Prostate gland (tissue), 2 donors: ENCODE data around the gene BICDL1. TPM values are rescaled to one million over a fixed set of nuclear protein-coding genes. Genes with fewer than 3 reads are reported as not detected.

Experiments used
- DNase-seq: peaks from one replicate; pipeline ENCODE4 v3.0.0-alpha.2; 2019; ENCODE audit warnings: low spot score
- H3K27ac ChIP-seq, 2 donors: fragments of 200-600 bp; sonication (generic); 2 replicates each; pipeline ENCODE4 v1.5.1; 2017 to 2019
- H3K27me3 ChIP-seq: fragments of 200-600 bp; sonication (generic); replicated peaks from 2 replicates; pipeline ENCODE4 v1.5.1; 2019; ENCODE audit not compliant: insufficient read depth
- H3K36me3 ChIP-seq, 2 donors: fragments of 200-600 bp; sonication (generic); 1 replicate in 1 of 2; 2 replicates in 1 of 2; pipeline versions ENCODE4 v1.5.1 to v1.8.1; 2017 to 2019
- H3K4me1 ChIP-seq: fragments of 200-600 bp; sonication (generic); replicated peaks from 2 replicates; pipeline ENCODE4 v1.5.1; 2019
- H3K4me3 ChIP-seq, 2 donors: fragments of 200-600 bp; sonication (generic); 2 replicates each; pipeline ENCODE4 v1.5.1; 2017 to 2019
- H3K9me3 ChIP-seq: fragments of 200-600 bp; sonication (generic); 2 replicates; pipeline ENCODE4 v1.5.1; 2017
- POLR2A ChIP-seq: fragments of 450-650 bp; IDR thresholded peaks from one replicate; pipeline ENCODE4 v1.6.1; 2016; ENCODE audit warnings: antibody characterized with exemption, mild to moderate bottlenecking
- POLR2AphosphoS5 ChIP-seq: sonication (generic); formaldehyde crosslinking; IDR thresholded peaks from one replicate; pipeline ENCODE4 v1.6.1; 2017; ENCODE audit warnings: antibody characterized with exemption
- whole genome bisulfite sequencing: methylation state at CpG from one replicate; pipeline ENCODE4 v1.1.5; 2018; 5-methylcytosine and 5-hydroxymethylcytosine counted together
- intact Hi-C: fragments of 100-400 bp; cut with DNase I; formaldehyde crosslinking; loops from one replicate; pipeline ENCODE4 v1.14.2; 2022
- total RNA-seq, 2 donors: library from RNA; depleted of rRNA; stranded (reverse); fragments of >200 nt; gene quantifications; one replicate each; pipeline ENCODE4 v1.1.0, GENCODE V29; 2016
- TF ChIP-seq, protein P1 (sequence below), 4 experiments: fragments of 200-600 bp in 2 of 4; fragments of 450-650 bp in 2 of 4; sonication (generic) in 2 of 4; IDR thresholded peaks; 1 replicate in 3 of 4; 2 replicates in 1 of 4; pipeline ENCODE4 v1.5.1; 2016 to 2019; ENCODE audit warnings: antibody characterized with exemption in 4 of 4, mild to moderate bottlenecking in 2 of 4, moderate library complexity in 2 of 4

The BICDL1 gene
- total RNA-seq, 2 donors from 2014 or later = 8.6 to 34.0 TPM

DNA sequence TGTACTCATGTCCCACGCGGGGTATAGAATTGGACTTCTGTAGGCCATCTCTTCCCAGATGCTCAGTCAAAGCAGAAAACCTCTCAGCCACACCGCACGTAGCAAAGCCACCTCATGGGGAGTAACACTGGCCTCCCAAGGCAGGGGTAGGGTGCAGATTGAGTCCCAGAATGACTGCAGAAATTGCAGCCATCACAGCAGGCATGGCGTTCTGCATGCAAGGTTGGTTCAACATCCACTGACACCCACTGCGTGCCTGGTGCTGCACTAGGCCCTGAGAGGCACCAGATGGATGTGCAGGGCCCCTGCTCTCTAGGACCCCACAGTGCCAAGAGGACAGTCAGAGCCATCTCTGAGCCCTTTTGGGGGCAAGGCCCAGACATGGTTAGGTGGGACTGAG, 87.6 kb downstream of the BICDL1 start:
- intact Hi-C loops = no loop called here
- Histone ChIP-seq H3K27ac (no peak overlapping the region), H3K36me3 (no peaks in the 10 kb centered on the region), H3K4me1 (no peaks in the 10 kb centered on the region), H3K4me3 (no peak overlapping the region), H3K9me3 (no peaks in the 10 kb centered on the region), H3K27me3 (no peaks in the 10 kb centered on the region)
- TF ChIP-seq POLR2AphosphoS5 (no peak), POLR2A (no peak)
- TF ChIP-seq, protein P1, sequence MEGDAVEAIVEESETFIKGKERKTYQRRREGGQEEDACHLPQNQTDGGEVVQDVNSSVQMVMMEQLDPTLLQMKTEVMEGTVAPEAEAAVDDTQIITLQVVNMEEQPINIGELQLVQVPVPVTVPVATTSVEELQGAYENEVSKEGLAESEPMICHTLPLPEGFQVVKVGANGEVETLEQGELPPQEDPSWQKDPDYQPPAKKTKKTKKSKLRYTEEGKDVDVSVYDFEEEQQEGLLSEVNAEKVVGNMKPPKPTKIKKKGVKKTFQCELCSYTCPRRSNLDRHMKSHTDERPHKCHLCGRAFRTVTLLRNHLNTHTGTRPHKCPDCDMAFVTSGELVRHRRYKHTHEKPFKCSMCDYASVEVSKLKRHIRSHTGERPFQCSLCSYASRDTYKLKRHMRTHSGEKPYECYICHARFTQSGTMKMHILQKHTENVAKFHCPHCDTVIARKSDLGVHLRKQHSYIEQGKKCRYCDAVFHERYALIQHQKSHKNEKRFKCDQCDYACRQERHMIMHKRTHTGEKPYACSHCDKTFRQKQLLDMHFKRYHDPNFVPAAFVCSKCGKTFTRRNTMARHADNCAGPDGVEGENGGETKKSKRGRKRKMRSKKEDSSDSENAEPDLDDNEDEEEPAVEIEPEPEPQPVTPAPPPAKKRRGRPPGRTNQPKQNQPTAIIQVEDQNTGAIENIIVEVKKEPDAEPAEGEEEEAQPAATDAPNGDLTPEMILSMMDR (IDR thresholded peaks at IDR 0.05) = no peak
- WGBS = 96% methylated on average over 6 of the region's 6 CpGs
- DNase-seq = no peak

DNA sequence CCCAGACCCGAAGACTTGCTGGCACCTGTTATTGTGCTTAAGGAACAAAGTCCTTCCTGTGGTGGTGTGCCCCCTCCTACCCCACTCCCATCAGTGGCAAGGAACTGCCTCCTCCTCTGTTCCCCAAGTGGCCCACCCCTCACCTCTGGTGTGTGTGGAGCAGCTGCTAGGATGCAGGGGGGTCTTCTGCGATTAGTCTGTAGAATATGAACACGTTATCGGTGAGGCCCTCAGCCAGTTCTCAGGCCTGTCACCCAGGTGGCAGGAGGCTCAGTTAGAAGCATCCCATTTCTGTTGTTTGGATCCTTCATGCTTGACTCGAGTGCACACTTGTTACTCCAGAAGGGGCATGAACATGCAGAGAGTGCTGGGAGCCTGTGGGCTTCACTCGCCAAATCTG, 88.2 kb downstream of the BICDL1 start:
- intact Hi-C loops = no loop called here
- 89% methylated on average over 6 of the region's 6 CpGs for WGBS

DNA sequence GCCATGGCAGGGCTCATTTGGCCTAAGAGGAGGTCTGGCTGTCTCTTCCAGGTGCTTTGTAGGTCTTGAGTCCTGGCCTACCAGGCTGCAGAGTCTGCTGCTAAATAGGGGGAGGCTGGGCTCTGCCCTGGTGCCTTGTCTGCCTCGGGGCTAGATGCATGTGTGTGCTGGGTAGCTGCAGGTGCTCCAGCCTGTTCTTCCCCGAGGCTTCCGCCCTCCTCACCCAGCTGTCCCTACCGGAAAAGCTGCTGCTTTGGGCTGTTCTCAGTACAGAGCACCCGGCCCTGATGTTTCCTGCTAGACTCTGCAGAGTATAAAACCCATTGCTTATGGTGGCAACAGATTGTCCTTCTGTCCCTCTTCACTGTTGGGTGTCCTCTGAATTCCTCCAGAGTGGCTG, 89.8 kb downstream of the BICDL1 start:
- Histone ChIP-seq H3K4me1 (no peaks in the 10 kb centered on the region), H3K4me3 (no peak overlapping the region), H3K36me3 (no peaks in the 10 kb centered on the region), H3K27me3 (no peaks in the 10 kb centered on the region), H3K9me3 (no peaks in the 10 kb centered on the region), H3K27ac (peak overlapping the region in 1 of 2 donors; percentile 18)
- no peak for TF ChIP-seq POLR2A
- no peak for TF ChIP-seq POLR2AphosphoS5
- TF ChIP-seq, protein P1 (IDR thresholded peaks at IDR 0.05) = no peak
- intact Hi-C loops = no loop called here
- DNase-seq = no peak
- WGBS = 39% methylated on average over 5 of the region's 5 CpGs

More for the DNA sequence above, 88.2 kb downstream of the BICDL1 start:
- no peaks in the 10 kb centered on the region for H3K9me3 ChIP-seq
- no peak for TF ChIP-seq POLR2A
- TF ChIP-seq, protein P1 (IDR thresholded peaks at IDR 0.05) = no peak
- no peak for TF ChIP-seq POLR2AphosphoS5
- no peak overlapping the region for H3K4me3 ChIP-seq
- H3K27ac ChIP-seq = no peak overlapping the region
- H3K36me3 ChIP-seq = no peaks in the 10 kb centered on the region
- H3K4me1 ChIP-seq = no peaks in the 10 kb centered on the region
- no peaks in the 10 kb centered on the region for H3K27me3 ChIP-seq
- no peak for DNase-seq

DNA sequence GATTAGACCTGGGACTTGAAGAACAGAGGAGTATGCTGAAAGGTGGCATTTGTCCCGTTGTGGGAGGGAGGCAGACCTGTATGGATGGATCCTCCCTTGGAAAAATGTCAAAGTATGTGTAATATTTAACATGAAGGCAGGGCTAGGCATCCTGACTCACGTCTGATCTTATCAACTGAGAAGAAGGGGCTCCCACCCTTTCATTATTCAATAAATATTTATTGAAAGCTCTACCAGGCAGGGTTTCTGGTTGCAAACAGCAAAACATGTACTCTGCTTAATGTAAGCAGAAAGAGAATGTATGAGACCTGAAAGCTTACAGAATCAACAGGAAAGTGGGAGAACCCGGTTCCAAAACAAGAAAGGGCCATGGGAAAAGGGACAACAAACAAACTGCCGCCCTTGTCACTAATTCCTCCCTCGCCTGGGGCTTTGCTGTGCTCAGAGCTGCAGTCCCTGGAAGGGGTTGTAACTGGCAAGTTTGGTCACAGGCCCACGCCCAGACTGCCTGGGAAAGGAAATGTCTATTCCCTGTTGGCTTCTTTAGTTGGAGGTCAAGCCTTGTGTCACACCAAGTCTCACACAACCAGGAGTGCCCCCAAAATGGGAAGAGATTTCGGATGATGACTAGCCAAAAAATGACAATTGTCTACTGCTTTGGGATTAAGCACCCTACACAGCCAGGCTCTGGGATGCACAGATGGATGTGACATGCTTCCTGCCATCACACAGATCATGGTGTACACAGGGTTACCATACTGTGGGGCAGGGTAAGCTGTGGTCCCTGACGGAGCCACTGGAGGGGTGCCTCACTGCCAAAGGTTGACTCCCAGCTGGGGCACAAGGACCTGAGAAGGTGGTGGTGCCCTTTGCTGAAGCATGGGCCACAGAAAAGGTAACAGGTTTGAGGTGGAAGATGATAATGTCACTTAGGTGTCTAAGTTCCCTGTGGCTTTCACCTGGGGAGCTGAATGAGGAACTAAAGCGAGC, 90.7 kb downstream of the BICDL1 start:
- H3K36me3 ChIP-seq = no peaks in the 10 kb centered on the region
- H3K27ac ChIP-seq = peak overlapping the region; percentile 18 to 22
- no peaks in the 10 kb centered on the region for H3K4me1 ChIP-seq
- peak; percentile 40 for DNase-seq
- intact Hi-C loops = loop anchor here (10.0 kb wide), 1 partner anchor 95 kb away; the partner anchor contains the start of gene BICDL1
- no peaks in the 10 kb centered on the region for H3K9me3 ChIP-seq
- TF ChIP-seq POLR2AphosphoS5 = peak; percentile 45
- TF ChIP-seq POLR2A = no peak
- H3K4me3 ChIP-seq = no peak overlapping the region
- no peaks in the 10 kb centered on the region for H3K27me3 ChIP-seq
- 48% methylated on average over 9 of the region's 9 CpGs for WGBS

DNA sequence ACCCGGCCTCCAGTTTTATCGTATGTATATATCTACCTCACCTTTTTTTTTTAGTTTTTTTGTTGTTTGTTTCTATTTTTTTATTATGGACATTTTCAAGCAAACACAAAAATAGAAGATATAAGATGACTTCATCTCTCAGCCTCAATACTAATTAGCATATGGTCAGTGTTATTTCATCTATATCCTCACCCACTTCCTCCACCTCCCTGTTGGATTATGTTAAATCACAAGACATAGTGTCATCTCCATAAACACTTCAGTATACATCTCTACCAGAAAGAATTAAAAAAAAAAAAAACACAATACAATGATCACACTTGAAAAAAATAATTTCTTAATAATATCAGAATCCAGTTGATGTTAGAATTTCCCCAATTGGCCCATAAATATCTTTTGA, 92.6 kb downstream of the BICDL1 start:
- WGBS = 96% methylated on average over 2 of the region's 2 CpGs
- TF ChIP-seq, protein P1 (IDR thresholded peaks at IDR 0.05) = no peak
- TF ChIP-seq POLR2AphosphoS5 = no peak
- TF ChIP-seq POLR2A = no peak
- no peaks in the 10 kb centered on the region for H3K36me3 ChIP-seq
- H3K27me3 ChIP-seq = no peaks in the 10 kb centered on the region
- intact Hi-C loops = loop anchor here (10.0 kb wide), 1 partner anchor 97 kb away; the partner anchor contains the start of gene BICDL1
- H3K9me3 ChIP-seq = no peaks in the 10 kb centered on the region
- no peaks in the 10 kb centered on the region for H3K4me1 ChIP-seq
- DNase-seq = no peak
- H3K27ac ChIP-seq = no peak overlapping the region
- no peak overlapping the region for H3K4me3 ChIP-seq
